ENCODE results near the gene ANTKMT.

DNA sequence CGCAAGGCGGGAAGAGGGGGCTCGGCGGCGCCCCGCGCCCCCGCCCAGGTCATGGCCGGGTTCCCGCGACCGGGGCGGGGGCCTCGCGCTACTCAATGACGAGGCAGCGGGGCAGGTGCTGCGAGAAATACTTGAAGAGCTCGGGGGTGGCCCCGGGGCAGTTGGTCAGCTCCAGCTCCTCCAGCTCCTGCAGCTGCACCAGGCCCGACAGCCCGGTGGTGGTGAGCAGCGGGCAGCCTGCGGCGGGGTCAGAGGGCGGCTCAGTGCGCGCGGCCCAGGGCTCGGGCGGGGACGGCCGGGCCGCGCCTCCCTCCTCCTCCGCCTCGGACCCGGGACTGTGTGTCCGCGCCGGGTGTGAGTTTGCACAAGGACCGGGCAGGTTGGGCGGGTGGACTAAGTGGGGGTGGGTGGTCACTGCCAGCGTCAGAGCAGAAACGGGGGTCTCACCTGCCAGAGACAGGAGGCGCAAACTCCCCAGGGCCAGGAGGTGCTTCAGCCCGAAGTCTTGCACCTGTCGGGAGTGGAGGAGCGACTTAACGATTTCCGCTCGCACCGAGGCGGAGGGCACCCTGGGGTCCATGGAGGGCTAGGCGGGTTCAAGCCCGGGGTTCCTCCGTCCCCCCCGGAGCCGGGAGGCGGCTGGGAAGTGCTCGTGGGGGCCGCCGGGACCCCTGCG lies 26.6 kb upstream of the ANTKMT start:
- TF ChIP-seq EZH2 (IDR thresholded peaks at IDR 0.05; ENCODE audit: low read depth), result no peak
- TF ChIP-seq CTCF (conservative IDR thresholded peaks at IDR 0.05), result no peak

Measured in PC-9 (cell line).